MM.1S (cell line): ENCODE measurements around the gene MTMR12.
"Not testable (repeated sequence)": the region's sequence is repeated elsewhere in the genome, so short reads cannot be mapped to it uniquely, and the experiment has no call there.

ENCODE experiments used
- DNase-seq: peaks from one replicate; pipeline ENCODE4 v3.0.0-alpha.2; 2015
- H2AFZ ChIP-seq: fragments of 300-600 bp; sonication (generic); 2 replicates; pipeline ENCODE4 v1.6.0; 2016; ENCODE audit warnings: antibody characterized with exemption, low read length
- H3F3A ChIP-seq: fragments of 300-600 bp; sonication (generic); 2 replicates; pipeline ENCODE4 v1.6.1; 2016; ENCODE audit warnings: mild to moderate bottlenecking, antibody characterized with exemption, low read length, moderate library complexity, mixed read lengths; ENCODE audit not compliant: insufficient read depth
- H3K27ac ChIP-seq: fragments of 300-600 bp; sonication (generic); 2 replicates; pipeline ENCODE4 v1.5.1; 2016; ENCODE audit warnings: mild to moderate bottlenecking, low read length
- H3K27me3 ChIP-seq: fragments of 300-600 bp; sonication (generic); replicated peaks from 2 replicates; pipeline ENCODE4 v1.6.0; 2016; ENCODE audit warnings: low read length; ENCODE audit not compliant: insufficient read depth
- H3K36me3 ChIP-seq: fragments of 300-600 bp; sonication (generic); replicated peaks from 2 replicates; pipeline ENCODE4 v1.6.1; 2016; ENCODE audit warnings: mild to moderate bottlenecking, low read length, mixed read lengths; ENCODE audit not compliant: insufficient read depth
- H3K4me1 ChIP-seq: fragments of 300-600 bp; sonication (generic); 2 replicates; pipeline ENCODE4 v1.6.1; 2016; ENCODE audit warnings: low read length, mixed read lengths
- H3K4me2 ChIP-seq: fragments of 300-600 bp; sonication (generic); 2 replicates; pipeline ENCODE4 v1.6.0; 2016; ENCODE audit warnings: low read depth, low read length
- H3K4me3 ChIP-seq: fragments of 300-600 bp; sonication (generic); 2 replicates; pipeline ENCODE4 v1.5.1; 2016; ENCODE audit warnings: low read length, mixed read lengths
- H3K79me2 ChIP-seq: fragments of 300-600 bp; sonication (generic); 2 replicates; pipeline ENCODE4 v1.6.1; 2016; ENCODE audit warnings: mixed run types, low read length, mixed read lengths
- H3K9ac ChIP-seq: fragments of 300-600 bp; sonication (generic); 2 replicates; pipeline ENCODE4 v1.6.1; 2016; ENCODE audit warnings: low read length, mixed read lengths
- H3K9me2 ChIP-seq: fragments of 300-600 bp; sonication (generic); replicated peaks from 2 replicates; pipeline ENCODE4 v1.6.1; 2016; ENCODE audit warnings: mild to moderate bottlenecking, low read length, mixed read lengths; ENCODE audit not compliant: insufficient read depth
- H3K9me3 ChIP-seq: fragments of 300-600 bp; sonication (generic); replicated peaks from 2 replicates; pipeline ENCODE4 v1.6.1; 2016; ENCODE audit warnings: mild to moderate bottlenecking, low read length, mixed read lengths; ENCODE audit not compliant: insufficient read depth
- H4K20me1 ChIP-seq: fragments of 300-600 bp; sonication (generic); 2 replicates; pipeline ENCODE4 v1.6.1; 2016; ENCODE audit warnings: mild to moderate bottlenecking, low read length, moderate library complexity, mixed read lengths; ENCODE audit not compliant: insufficient read depth
- EZH2 ChIP-seq: fragments of 300-600 bp; sonication (generic); optimal IDR thresholded peaks from 2 replicates; pipeline ENCODE3; 2017; ENCODE audit warnings: low read depth, mild to moderate bottlenecking, antibody characterized with exemption, low read length, mixed read lengths
- EZH2phosphoT487 ChIP-seq: fragments of 300-600 bp; sonication (generic); IDR thresholded peaks from 2 replicates; pipeline ENCODE4 v1.6.1; 2018; ENCODE audit warnings: antibody characterized with exemption, low read length
- TF ChIP-seq, protein P1 (sequence below): fragments of 300-600 bp; sonication (generic); IDR thresholded peaks from 2 replicates; pipeline ENCODE4 v1.5.1; 2016; ENCODE audit warnings: antibody characterized with exemption, low read length, mixed read lengths

Gene MTMR12

DNA sequence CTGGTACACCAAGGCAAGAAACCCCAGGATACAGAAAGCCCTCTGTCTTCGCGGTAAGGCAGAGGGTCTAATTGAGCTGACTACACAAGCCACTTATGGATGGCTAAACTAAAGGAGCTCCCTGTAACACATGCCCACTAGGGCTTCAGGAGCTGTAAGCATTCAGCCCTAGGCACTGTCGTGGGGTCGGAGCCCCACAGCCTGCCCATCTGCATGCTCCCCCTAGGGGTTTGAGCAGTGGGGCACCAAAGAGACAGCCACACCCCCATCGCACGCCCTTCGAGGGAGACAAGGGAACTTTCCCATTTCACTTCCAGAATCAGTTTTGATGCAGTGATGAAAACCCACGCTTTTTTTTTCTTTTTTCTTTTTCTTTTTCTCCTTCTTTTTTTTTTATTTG, 11.0 kb upstream of the MTMR12 start:
- Histone ChIP-seq H3K9me2 (no peaks in the 10 kb centered on the region), H3K4me1 (peaks cover 17% of the 10 kb centered on the region), H3K36me3 (no peaks in the 10 kb centered on the region), H3K4me2 (no peak overlapping the region), H3F3A (peaks cover 22% of the 10 kb centered on the region), H3K9me3 (no peaks in the 10 kb centered on the region), H2AFZ (no peak overlapping the region), H3K79me2 (no peaks in the 10 kb centered on the region), H3K4me3 (no peak overlapping the region), H4K20me1 (no peaks in the 10 kb centered on the region), H3K27me3 (no peaks in the 10 kb centered on the region), H3K27ac (no peak overlapping the region), H3K9ac (no peak overlapping the region)
- TF ChIP-seq EZH2: no peak
- TF ChIP-seq EZH2phosphoT487: no peak
- TF ChIP-seq, protein P1, sequence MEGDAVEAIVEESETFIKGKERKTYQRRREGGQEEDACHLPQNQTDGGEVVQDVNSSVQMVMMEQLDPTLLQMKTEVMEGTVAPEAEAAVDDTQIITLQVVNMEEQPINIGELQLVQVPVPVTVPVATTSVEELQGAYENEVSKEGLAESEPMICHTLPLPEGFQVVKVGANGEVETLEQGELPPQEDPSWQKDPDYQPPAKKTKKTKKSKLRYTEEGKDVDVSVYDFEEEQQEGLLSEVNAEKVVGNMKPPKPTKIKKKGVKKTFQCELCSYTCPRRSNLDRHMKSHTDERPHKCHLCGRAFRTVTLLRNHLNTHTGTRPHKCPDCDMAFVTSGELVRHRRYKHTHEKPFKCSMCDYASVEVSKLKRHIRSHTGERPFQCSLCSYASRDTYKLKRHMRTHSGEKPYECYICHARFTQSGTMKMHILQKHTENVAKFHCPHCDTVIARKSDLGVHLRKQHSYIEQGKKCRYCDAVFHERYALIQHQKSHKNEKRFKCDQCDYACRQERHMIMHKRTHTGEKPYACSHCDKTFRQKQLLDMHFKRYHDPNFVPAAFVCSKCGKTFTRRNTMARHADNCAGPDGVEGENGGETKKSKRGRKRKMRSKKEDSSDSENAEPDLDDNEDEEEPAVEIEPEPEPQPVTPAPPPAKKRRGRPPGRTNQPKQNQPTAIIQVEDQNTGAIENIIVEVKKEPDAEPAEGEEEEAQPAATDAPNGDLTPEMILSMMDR: no peak
- no peak for DNase-seq

DNA sequence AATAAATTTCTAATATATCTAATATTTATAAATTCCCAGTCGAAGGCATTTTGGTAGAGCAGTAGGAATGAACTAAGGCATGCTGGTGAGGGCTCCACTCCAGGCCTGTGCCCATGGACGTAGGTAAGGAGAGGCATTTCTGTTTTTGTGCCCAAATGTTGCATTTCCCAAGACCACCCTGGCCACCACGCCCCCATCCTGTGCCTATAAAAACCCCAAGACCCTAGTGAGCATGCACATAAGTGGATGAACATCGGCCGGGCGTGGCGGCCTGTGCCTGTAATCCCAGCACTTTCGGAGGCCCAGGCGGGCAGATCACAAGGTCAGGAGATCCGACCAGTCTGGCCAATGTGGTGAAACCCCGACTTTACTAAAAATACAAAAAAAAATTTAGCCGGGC, 10.1 kb upstream of the MTMR12 start:
- Histone ChIP-seq H3K4me2 (no peak overlapping the region), H3K9me3 (no peaks in the 10 kb centered on the region), H3K9ac (no peak overlapping the region), H3K27me3 (no peaks in the 10 kb centered on the region), H3K36me3 (no peaks in the 10 kb centered on the region), H3K27ac (no peak overlapping the region), H2AFZ (no peak overlapping the region), H3K79me2 (no peaks in the 10 kb centered on the region), H3K9me2 (no peaks in the 10 kb centered on the region), H3F3A (peaks cover 22% of the 10 kb centered on the region), H3K4me1 (peaks cover 17% of the 10 kb centered on the region), H3K4me3 (no peak overlapping the region), H4K20me1 (no peaks in the 10 kb centered on the region)
- no peak for TF ChIP-seq EZH2phosphoT487
- TF ChIP-seq EZH2: no peak
- TF ChIP-seq, protein P1: no peak
- DNase-seq: no peak

DNA sequence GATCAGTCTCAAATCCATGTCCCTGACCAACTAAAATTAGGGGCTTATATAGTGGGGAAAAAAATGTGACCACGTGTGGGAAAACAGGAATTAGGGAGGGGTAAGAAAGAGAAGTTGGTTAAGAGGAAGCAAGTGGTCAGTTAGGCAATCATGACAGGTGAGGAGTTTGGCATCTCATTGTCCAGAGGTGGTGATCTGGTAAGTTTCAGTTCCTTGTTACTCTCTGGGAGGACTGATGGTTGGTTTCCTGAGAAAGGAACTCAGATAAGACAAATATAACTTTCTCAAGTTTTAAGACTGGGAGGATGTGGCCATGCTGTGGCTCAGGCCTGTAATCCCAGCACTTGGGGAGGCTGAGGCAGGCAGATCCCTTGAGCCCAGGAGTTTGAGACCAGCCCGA, 9.0 kb upstream of the MTMR12 start:
- peaks cover 20% of the 10 kb centered on the region for H3F3A ChIP-seq
- H3K4me3 ChIP-seq, DNase-seq, H3K4me2 ChIP-seq, H3K9me2 ChIP-seq, H2AFZ ChIP-seq, H3K27ac ChIP-seq, H4K20me1 ChIP-seq, H3K27me3 ChIP-seq, H3K9me3 ChIP-seq, H3K36me3 ChIP-seq, H3K9ac ChIP-seq, H3K79me2 ChIP-seq: not testable (repeated sequence)
- H3K4me1 ChIP-seq: peaks cover 15% of the 10 kb centered on the region

DNA sequence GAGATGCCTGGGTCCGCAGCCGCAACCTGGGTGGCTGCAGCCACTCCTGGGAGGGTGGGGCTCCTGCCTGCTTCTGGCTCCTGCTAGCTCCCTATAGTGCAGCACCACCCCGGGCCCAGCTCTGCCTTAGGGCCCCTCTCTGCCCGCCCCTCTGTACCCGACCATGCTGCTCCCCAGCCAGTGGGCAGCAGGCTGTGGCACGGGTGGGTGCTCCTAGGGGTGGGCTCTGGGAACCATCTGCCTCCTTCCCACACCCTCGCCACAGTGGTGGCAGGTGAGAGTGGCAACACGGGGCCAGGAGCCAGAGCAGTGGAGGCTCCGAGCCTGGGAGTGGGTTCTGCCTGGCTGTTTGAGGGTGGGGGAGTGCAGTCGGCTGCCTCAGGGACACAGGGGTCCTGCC, 7.8 kb upstream of the MTMR12 start:
- no peaks in the 10 kb centered on the region for H3K9me2 ChIP-seq
- no peak overlapping the region for H2AFZ ChIP-seq
- H4K20me1 ChIP-seq: no peaks in the 10 kb centered on the region
- TF ChIP-seq EZH2: no peak
- TF ChIP-seq EZH2phosphoT487: no peak
- TF ChIP-seq, protein P1: no peak
- no peaks in the 10 kb centered on the region for H3K79me2 ChIP-seq
- DNase-seq: no peak
- H3K4me2 ChIP-seq: no peak overlapping the region
- peaks cover 3% of the 10 kb centered on the region; the same call in 1 of the 2 replicates for H3K4me1 ChIP-seq
- H3K9ac ChIP-seq: no peak overlapping the region
- peaks cover 9% of the 10 kb centered on the region for H3F3A ChIP-seq
- H3K9me3 ChIP-seq: no peaks in the 10 kb centered on the region
- H3K36me3 ChIP-seq: no peaks in the 10 kb centered on the region
- no peak overlapping the region for H3K27ac ChIP-seq
- H3K4me3 ChIP-seq: no peak overlapping the region
- H3K27me3 ChIP-seq: no peaks in the 10 kb centered on the region
